NCI-H2171 (cell line): Measurements from ENCODE around the gene AIFM3.
"Not testable (repeated sequence)": the region's sequence is repeated elsewhere in the genome, so short reads cannot be mapped to it uniquely, and the experiment has no call there.

Experiments used
- DNase-seq: peaks from one replicate; lab custom pipeline; 2025; lab: John Stamatoyannopoulos, UW

AIFM3 gene

GRCh38 chr22:20959578-20960461 lies 7.2 kb upstream of the AIFM3 start:
- no peak for DNase-seq

GRCh38 chr22:20960609-20961008 lies 6.4 kb upstream of the AIFM3 start:
- no peak for DNase-seq

- DNase-seq: no peak
These were observed 4.5 kb upstream of the AIFM3 start for GRCh38 chr22:20962491-20962945.

- no peak for DNase-seq
These were observed 3.6 kb upstream of the AIFM3 start for GRCh38 chr22:20963201-20964052.

GRCh38 chr22:20964090-20964798 lies 2.8 kb upstream of the AIFM3 start:
- DNase-seq: no peak

- DNase-seq: no peak
These were observed 2.3 kb upstream of the AIFM3 start for GRCh38 chr22:20964799-20965103.

GRCh38 chr22:20965104-20965887 lies 1.8 kb upstream of the AIFM3 start:
- DNase-seq: no peak

GRCh38 chr22:20965888-20966855 lies 883 bp upstream of the AIFM3 start:
- DNase-seq: no peak

GRCh38 chr22:20967697-20968211 lies 699 bp downstream of the AIFM3 start:
- DNase-seq: no peak

GRCh38 chr22:20968281-20968977 lies 1.4 kb downstream of the AIFM3 start:
- no peak for DNase-seq

GRCh38 chr22:20970939-20971657 lies 4.0 kb downstream of the AIFM3 start:
- DNase-seq: no peak

GRCh38 chr22:20972014-20972694 lies 5.1 kb downstream of the AIFM3 start:
- not testable (repeated sequence) for DNase-seq

- no peak for DNase-seq
These were observed 6.0 kb downstream of the AIFM3 start for GRCh38 chr22:20972933-20973577.

- no peak for DNase-seq
These were observed 6.7 kb downstream of the AIFM3 start for GRCh38 chr22:20973634-20974286.

- no peak for DNase-seq
These were observed 7.4 kb downstream of the AIFM3 start for GRCh38 chr22:20974336-20974955.

GRCh38 chr22:20975541-20976290 lies 8.7 kb downstream of the AIFM3 start:
- DNase-seq: no peak
